H9 (cell line): ENCODE measurements around the gene GATA3. TPM values are rescaled to one million over a fixed set of nuclear protein-coding genes. Genes with fewer than 3 reads are reported as not detected.

Experiments used
- DNase-seq: peaks from one replicate; pipeline ENCODE4 v3.0.0-alpha.2; 2017
- H2AFZ ChIP-seq: one replicate; pipeline ENCODE4 v1.6.1; 2013; ENCODE audit warnings: mild to moderate bottlenecking, low read length, control low read depth, moderate library complexity
- H2AK5ac ChIP-seq: 2 replicates; pipeline ENCODE4 v1.6.1; 2013; ENCODE audit warnings: low read length, control low read depth, mixed read lengths; ENCODE audit not compliant: insufficient read length
- H2BK120ac ChIP-seq: one replicate; pipeline ENCODE4 v1.6.1; 2013; ENCODE audit warnings: low read depth, mild to moderate bottlenecking, low read length, control low read depth, inconsistent platforms; ENCODE audit not compliant: poor library complexity, severe bottlenecking
- H2BK12ac ChIP-seq: 2 replicates; pipeline ENCODE4 v1.6.1; 2013; ENCODE audit warnings: low read length, control low read depth, mixed read lengths, low read depth; ENCODE audit not compliant: insufficient read length
- H2BK15ac ChIP-seq: 2 replicates; pipeline ENCODE4 v1.6.1; 2013; ENCODE audit warnings: low read depth, low read length, control low read depth
- H2BK20ac ChIP-seq: one replicate; pipeline ENCODE4 v1.6.1; 2013; ENCODE audit warnings: low read depth, mild to moderate bottlenecking, low read length, control low read depth, inconsistent platforms; ENCODE audit not compliant: poor library complexity, severe bottlenecking
- H2BK5ac ChIP-seq: 2 replicates; pipeline ENCODE4 v1.6.1; 2013; ENCODE audit warnings: low read length, control low read depth, mixed read lengths; ENCODE audit not compliant: insufficient read length
- H3K14ac ChIP-seq: 2 replicates; pipeline ENCODE4 v1.6.1; 2013; ENCODE audit warnings: low read length, control low read depth; ENCODE audit not compliant: insufficient read depth
- H3K18ac ChIP-seq: 2 replicates; pipeline ENCODE4 v1.6.1; 2013; ENCODE audit warnings: low read depth, mild to moderate bottlenecking, mixed read lengths, low read length, control low read depth; ENCODE audit not compliant: insufficient read length
- H3K23ac ChIP-seq: 2 replicates; pipeline ENCODE4 v1.6.1; 2013; ENCODE audit warnings: low read length, control low read depth, mixed read lengths, low read depth; ENCODE audit not compliant: insufficient read length
- H3K23me2 ChIP-seq: 2 replicates; pipeline ENCODE4 v1.6.1; 2013; ENCODE audit warnings: low read depth, mild to moderate bottlenecking, mixed read lengths, low read length, control low read depth; ENCODE audit not compliant: insufficient read length, poor library complexity, severe bottlenecking
- H3K27ac ChIP-seq: 2 replicates; pipeline ENCODE4 v1.5.1; 2013; ENCODE audit warnings: low read length, control low read depth, mixed read lengths, low read depth; ENCODE audit not compliant: insufficient read length
- H3K27me3 ChIP-seq: 2 replicates; pipeline ENCODE4 v1.6.1; 2013; ENCODE audit warnings: low read length, control low read depth, inconsistent platforms; ENCODE audit not compliant: insufficient read depth
- H3K4ac ChIP-seq: 2 replicates; pipeline ENCODE4 v1.6.1; 2013; ENCODE audit warnings: low read depth, mild to moderate bottlenecking, control low read depth, inconsistent platforms, low read length, moderate library complexity
- H3K4me1 ChIP-seq: 2 replicates; pipeline ENCODE4 v1.6.1; 2013; ENCODE audit warnings: low read length, control low read depth, inconsistent platforms; ENCODE audit not compliant: insufficient read depth
- H3K4me2 ChIP-seq: 2 replicates; pipeline ENCODE4 v1.6.1; 2013; ENCODE audit warnings: low read length, control low read depth, mixed read lengths; ENCODE audit not compliant: insufficient read length, insufficient read depth
- H3K56ac ChIP-seq: 2 replicates; pipeline ENCODE4 v1.6.1; 2013; ENCODE audit warnings: low read depth, mild to moderate bottlenecking, mixed read lengths, low read length, control low read depth; ENCODE audit not compliant: insufficient read length
- H3K79me1 ChIP-seq: 2 replicates; pipeline ENCODE4 v1.6.1; 2013; ENCODE audit warnings: low read depth, mild to moderate bottlenecking, moderate library complexity, low read length, control low read depth, inconsistent platforms; ENCODE audit not compliant: insufficient read depth, poor library complexity, severe bottlenecking
- H3K79me2 ChIP-seq: 2 replicates; pipeline ENCODE4 v1.6.1; 2013; ENCODE audit warnings: low read length, control low read depth, inconsistent platforms; ENCODE audit not compliant: insufficient read depth
- H3K9ac ChIP-seq: 2 replicates; pipeline ENCODE4 v1.6.1; 2013; ENCODE audit warnings: low read length, control low read depth, mixed read lengths; ENCODE audit not compliant: insufficient read length; ENCODE audit errors: extremely low read depth
- H3K9me3 ChIP-seq: one replicate; pipeline ENCODE4 v1.6.1; 2013; ENCODE audit warnings: low read depth, low read length, inconsistent platforms; ENCODE audit not compliant: control insufficient read depth
- H3T11ph ChIP-seq: one replicate; pipeline ENCODE4 v1.6.1; 2013; ENCODE audit warnings: mild to moderate bottlenecking, low read length, control low read depth, inconsistent platforms
- H4K20me1 ChIP-seq: one replicate; pipeline ENCODE4 v1.6.1; 2013; ENCODE audit not compliant: control insufficient read depth, insufficient read length, insufficient read depth
- H4K5ac ChIP-seq: 2 replicates; pipeline ENCODE4 v1.6.1; 2013; ENCODE audit warnings: low read depth, mild to moderate bottlenecking, mixed read lengths, low read length, control low read depth; ENCODE audit not compliant: insufficient read length
- H4K8ac ChIP-seq: replicated peaks from 2 replicates; pipeline ENCODE4 v1.6.1; 2013; ENCODE audit warnings: low read length, control low read depth, mixed read lengths, low read depth; ENCODE audit not compliant: insufficient read length
- H4K91ac ChIP-seq: 2 replicates; pipeline ENCODE4 v1.6.1; 2013; ENCODE audit warnings: low read depth, mild to moderate bottlenecking, moderate library complexity, mixed read lengths, low read length, control low read depth; ENCODE audit not compliant: insufficient read length
- H3K27ac Mint-ChIP-seq, 3 experiments: 2 replicates in 2 of 3; 3 replicates in 1 of 3; pipeline ENCODE4 v1.8.0; 2020 to 2021; ENCODE audit warnings: mixed read lengths in 3 of 3, mild to moderate bottlenecking in 1 of 3, moderate library complexity in 1 of 3
- H3K27me3 Mint-ChIP-seq: 2 replicates; pipeline ENCODE4 v1.8.0; 2021; ENCODE audit warnings: low read depth, mild to moderate bottlenecking, moderate library complexity, mixed read lengths
- H3K36me3 Mint-ChIP-seq, 3 experiments: 2 replicates in 2 of 3; 3 replicates in 1 of 3; pipeline ENCODE4 v1.8.0; 2020 to 2021; ENCODE audit warnings: low read depth in 3 of 3, mixed read lengths in 3 of 3; ENCODE audit not compliant: insufficient read depth in 1 of 3
- H3K4me1 Mint-ChIP-seq, 2 experiments: 2 replicates each; pipeline ENCODE4 v1.8.0; 2020; ENCODE audit warnings: mixed read lengths in 2 of 2
- H3K4me3 Mint-ChIP-seq, 2 experiments: 2 replicates in 1 of 2; 3 replicates in 1 of 2; pipeline ENCODE4 v1.8.0; 2020 to 2021; ENCODE audit warnings: mild to moderate bottlenecking in 2 of 2, mixed read lengths in 2 of 2, moderate library complexity in 1 of 2
- H3K9me3 Mint-ChIP-seq, 2 experiments: 2 replicates in 1 of 2; 3 replicates in 1 of 2; pipeline ENCODE4 v1.8.0; 2020; ENCODE audit warnings: mild to moderate bottlenecking in 2 of 2, mixed read lengths in 2 of 2, moderate library complexity in 1 of 2
- CTCF ChIP-seq: fragments of 200-600 bp; sonication (generic); conservative IDR thresholded peaks from 3 replicates; pipeline ENCODE4 v1.8.0; 2021; ENCODE audit warnings: antibody characterized with exemption, mild to moderate bottlenecking
- WGBS: extraction: QIAGEN DNeasy Blood & Tissue Kit; methylation state at CpG from one replicate; pipeline ENCODE4 v1.1.7; 2013; ENCODE audit warnings: missing lambda C conversion rate, low lambda C conversion rate, mixed read lengths; ENCODE audit not compliant: insufficient read length; ENCODE audit errors: extremely low coverage; 5-methylcytosine and 5-hydroxymethylcytosine counted together
- total RNA-seq: library from RNA; stranded (reverse); gene quantifications from 2 replicates; pipeline ENCODE4 v1.2.1, GENCODE V29; 2021

The GATA3 gene
- total RNA-seq, 1 experiment from 2014 or later, result 0.31 TPM

- H4K8ac ChIP-seq, result no peak overlapping the region
- no CpG with 5 or more reads among the region's 10 CpGs for whole genome bisulfite sequencing
- no peak overlapping the region for H2AFZ ChIP-seq
- H3K18ac ChIP-seq, result no peak overlapping the region
- no peak overlapping the region for H3K9ac ChIP-seq
- H3K23ac ChIP-seq, result no peak overlapping the region
- peaks cover 9 to 10% of the 10 kb centered on the region in 2 experiments for H3K9me3 Mint-ChIP-seq
- no peaks in the 10 kb centered on the region for H3K4me1 ChIP-seq
- H3K14ac ChIP-seq, result no peak overlapping the region
- H3K27ac Mint-ChIP-seq, result no peak overlapping the region
- no peak overlapping the region for H2BK20ac ChIP-seq
- no peak overlapping the region for H2AK5ac ChIP-seq
- H3K23me2 ChIP-seq, result no peaks in the 10 kb centered on the region
- H3K79me1 ChIP-seq, result no peaks in the 10 kb centered on the region
- no peak for TF ChIP-seq CTCF
- H3K4me3 Mint-ChIP-seq, result no peak overlapping the region
- no peaks in the 10 kb centered on the region; the same call in 1 of the 2 replicates for H3K27me3 Mint-ChIP-seq
- no peaks in the 10 kb centered on the region for H3K9me3 ChIP-seq
- H2BK5ac ChIP-seq, result no peak overlapping the region
- H4K5ac ChIP-seq, result no peak overlapping the region
- DNase-seq, result no peak
- no peak overlapping the region for H2BK15ac ChIP-seq
- no peaks in the 10 kb centered on the region for H3K4me1 Mint-ChIP-seq
- H4K20me1 ChIP-seq, result no peaks in the 10 kb centered on the region
- H3T11ph ChIP-seq, result no peak overlapping the region
- H2BK120ac ChIP-seq, result no peak overlapping the region
- no peak overlapping the region for H3K27ac ChIP-seq
- peaks cover 3 to 15% (median 9%) of the 10 kb centered on the region in 3 experiments; a peak in 6 of 7 replicates for H3K36me3 Mint-ChIP-seq
- no peak overlapping the region for H2BK12ac ChIP-seq
- H4K91ac ChIP-seq, result no peak overlapping the region
- H3K4me2 ChIP-seq, result no peak overlapping the region
- no peak overlapping the region for H3K56ac ChIP-seq
- no peaks in the 10 kb centered on the region for H3K27me3 ChIP-seq
- no peak overlapping the region for H3K4ac ChIP-seq
- H3K79me2 ChIP-seq, result no peaks in the 10 kb centered on the region
Measured at GRCh38 chr10:8006274-8006999, 48.1 kb upstream of the GATA3 start.
